ENCODE measurements around the gene CATSPER1.

The CATSPER1 gene

GRCh38 chr11:66026017-66026529 lies at the start of gene CATSPER1:
Gene CATSPER1 (minus strand): TSS chr11:66026479. CDS start chr11:66026379, 100 bp downstream.
- no peak for FAIRE-seq

GRCh38 chr11:66075273-66075672 lies 49.0 kb upstream of the CATSPER1 start:
- no peak for FAIRE-seq

GRCh38 chr11:66073669-66074068 lies 47.4 kb upstream of the CATSPER1 start:
- no peak for FAIRE-seq

- FAIRE-seq, result no peak
Measured at GRCh38 chr11:66072518-66072917, 46.2 kb upstream of the CATSPER1 start.

- FAIRE-seq, result no peak
Measured at GRCh38 chr11:66072081-66072480, 45.8 kb upstream of the CATSPER1 start.

GRCh38 chr11:66071381-66071801 lies 45.1 kb upstream of the CATSPER1 start:
- no peak for FAIRE-seq

GRCh38 chr11:66070604-66071380 lies 44.5 kb upstream of the CATSPER1 start:
- no peak for FAIRE-seq

- no peak for FAIRE-seq
Measured at GRCh38 chr11:66069715-66070603, 43.7 kb upstream of the CATSPER1 start, which contains the start of gene PACS1. Gene PACS1 (plus strand): TSS chr11:66070272. CDS start chr11:66070487, 215 bp downstream.

- no peak for FAIRE-seq
Measured at GRCh38 chr11:66068923-66069714, 42.8 kb upstream of the CATSPER1 start.

GRCh38 chr11:66068154-66068821 lies 42.0 kb upstream of the CATSPER1 start:
- FAIRE-seq, result no peak

GRCh38 chr11:66067640-66068039 lies 41.4 kb upstream of the CATSPER1 start:
- no peak for FAIRE-seq

GRCh38 chr11:66066751-66067150 lies 40.5 kb upstream of the CATSPER1 start:
- FAIRE-seq, result no peak

- FAIRE-seq, result no peak
Measured at GRCh38 chr11:66064571-66064970, 38.3 kb upstream of the CATSPER1 start.

GRCh38 chr11:66063900-66064299 lies 37.6 kb upstream of the CATSPER1 start:
- FAIRE-seq, result no peak

GRCh38 chr11:66062408-66062807 lies 36.1 kb upstream of the CATSPER1 start:
- no peak for FAIRE-seq

GRCh38 chr11:66061268-66061667 lies 35.0 kb upstream of the CATSPER1 start:
- FAIRE-seq, result no peak

GRCh38 chr11:66059966-66060680 lies 33.8 kb upstream of the CATSPER1 start:
- no peak for FAIRE-seq

- no peak for FAIRE-seq
Measured at GRCh38 chr11:66056501-66056900, 30.2 kb upstream of the CATSPER1 start.

GRCh38 chr11:66055021-66055420 lies 28.7 kb upstream of the CATSPER1 start:
- FAIRE-seq, result no peak

GRCh38 chr11:66052664-66052982 lies 26.3 kb upstream of the CATSPER1 start:
- FAIRE-seq, result no peak

Measured in colon (tissue), 2 donors.